Nephron (organoid): ENCODE results near the gene CAPN1.

Source experiments
- H3K27ac Mint-ChIP-seq, 3 experiments: 2 replicates each; pipeline ENCODE4 v1.8.0; 2020; ENCODE audit warnings: mixed read lengths in 3 of 3, mild to moderate bottlenecking in 2 of 3, moderate library complexity in 1 of 3
- H3K27me3 Mint-ChIP-seq: 2 replicates; pipeline ENCODE4 v1.8.0; 2021; ENCODE audit warnings: low read depth, mild to moderate bottlenecking, moderate library complexity, mixed read lengths
- H3K36me3 Mint-ChIP-seq: 2 replicates; pipeline ENCODE4 v1.8.0; 2020; ENCODE audit warnings: low read depth, mixed read lengths
- H3K4me1 Mint-ChIP-seq: 2 replicates; pipeline ENCODE4 v1.8.0; 2020; ENCODE audit warnings: mixed read lengths
- H3K4me3 Mint-ChIP-seq, 3 experiments: 2 replicates each; pipeline ENCODE4 v1.8.0; 2020; ENCODE audit warnings: mild to moderate bottlenecking in 3 of 3, mixed read lengths in 3 of 3, moderate library complexity in 2 of 3
- H3K9me3 Mint-ChIP-seq: 2 replicates; pipeline ENCODE4 v1.8.0; 2020; ENCODE audit warnings: mixed read lengths
- TF ChIP-seq, protein P1 (sequence below), 3 experiments: fragments of 200-600 bp; sonication (generic); IDR thresholded peaks; one replicate each; pipeline ENCODE4 v1.5.0; 2021; ENCODE audit warnings: antibody characterized with exemption in 3 of 3; ENCODE audit not compliant: unreplicated experiment in 3 of 3

Gene CAPN1

DNA sequence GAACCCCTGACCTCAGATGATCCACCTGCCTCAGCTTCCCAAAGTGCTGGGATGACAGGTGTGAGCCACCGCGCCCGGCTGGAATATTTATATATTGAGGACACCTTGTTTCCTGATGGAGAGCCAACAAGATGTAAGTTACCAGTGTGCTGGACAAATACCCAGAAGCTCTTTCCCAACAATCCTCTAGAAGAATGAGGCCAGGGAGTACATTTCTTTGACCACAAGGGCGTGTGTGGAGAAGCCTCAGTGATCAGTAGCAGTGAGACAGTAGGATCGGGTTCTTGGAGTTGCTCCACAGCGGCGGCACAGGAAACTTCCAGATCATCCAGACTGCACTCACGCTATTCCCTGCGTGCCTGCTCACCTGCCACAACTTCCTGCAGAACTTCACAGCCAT lies 69.7 kb downstream of the CAPN1 start:
- H3K4me1 Mint-ChIP-seq = peaks cover 4% of the 10 kb centered on the region
- H3K36me3 Mint-ChIP-seq = no peaks in the 10 kb centered on the region

DNA sequence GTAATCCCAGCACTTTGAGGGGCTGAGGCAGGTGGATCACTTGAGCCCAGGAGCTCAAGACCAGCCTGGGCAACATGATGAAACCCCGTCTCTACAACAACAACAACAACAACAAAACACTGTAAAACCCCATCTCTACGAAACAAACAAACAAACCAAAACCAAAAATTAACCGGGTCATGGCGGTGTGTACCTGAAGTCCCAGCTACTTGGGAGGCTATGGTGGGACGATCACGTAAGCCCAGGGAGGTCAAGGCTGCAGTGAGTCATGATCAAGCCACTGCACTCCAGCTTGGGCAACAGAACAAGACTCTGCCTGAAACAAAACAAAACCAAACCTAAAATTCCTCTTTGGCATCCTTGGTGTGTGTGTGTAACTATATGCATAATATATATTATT lies 73.0 kb downstream of the CAPN1 start:
- H3K27ac Mint-ChIP-seq = no peak overlapping the region
- H3K9me3 Mint-ChIP-seq = no peaks in the 10 kb centered on the region
- no peaks in the 10 kb centered on the region for H3K4me1 Mint-ChIP-seq
- TF ChIP-seq, protein P1, sequence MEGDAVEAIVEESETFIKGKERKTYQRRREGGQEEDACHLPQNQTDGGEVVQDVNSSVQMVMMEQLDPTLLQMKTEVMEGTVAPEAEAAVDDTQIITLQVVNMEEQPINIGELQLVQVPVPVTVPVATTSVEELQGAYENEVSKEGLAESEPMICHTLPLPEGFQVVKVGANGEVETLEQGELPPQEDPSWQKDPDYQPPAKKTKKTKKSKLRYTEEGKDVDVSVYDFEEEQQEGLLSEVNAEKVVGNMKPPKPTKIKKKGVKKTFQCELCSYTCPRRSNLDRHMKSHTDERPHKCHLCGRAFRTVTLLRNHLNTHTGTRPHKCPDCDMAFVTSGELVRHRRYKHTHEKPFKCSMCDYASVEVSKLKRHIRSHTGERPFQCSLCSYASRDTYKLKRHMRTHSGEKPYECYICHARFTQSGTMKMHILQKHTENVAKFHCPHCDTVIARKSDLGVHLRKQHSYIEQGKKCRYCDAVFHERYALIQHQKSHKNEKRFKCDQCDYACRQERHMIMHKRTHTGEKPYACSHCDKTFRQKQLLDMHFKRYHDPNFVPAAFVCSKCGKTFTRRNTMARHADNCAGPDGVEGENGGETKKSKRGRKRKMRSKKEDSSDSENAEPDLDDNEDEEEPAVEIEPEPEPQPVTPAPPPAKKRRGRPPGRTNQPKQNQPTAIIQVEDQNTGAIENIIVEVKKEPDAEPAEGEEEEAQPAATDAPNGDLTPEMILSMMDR (IDR thresholded peaks at IDR 0.05; ENCODE audit: unreplicated experiment in 3 of 3) = no peak
- peaks cover 13% of the 10 kb centered on the region for H3K27me3 Mint-ChIP-seq
- H3K4me3 Mint-ChIP-seq = no peak overlapping the region
- H3K36me3 Mint-ChIP-seq = no peaks in the 10 kb centered on the region

More for the DNA sequence above, 69.7 kb downstream of the CAPN1 start:
- TF ChIP-seq, protein P1 (IDR thresholded peaks at IDR 0.05; ENCODE audit: unreplicated experiment in 3 of 3) = no peak
- no peak overlapping the region for H3K27ac Mint-ChIP-seq
- H3K4me3 Mint-ChIP-seq = no peak overlapping the region
- H3K9me3 Mint-ChIP-seq = no peaks in the 10 kb centered on the region
- H3K27me3 Mint-ChIP-seq = peaks cover 16% of the 10 kb centered on the region

DNA sequence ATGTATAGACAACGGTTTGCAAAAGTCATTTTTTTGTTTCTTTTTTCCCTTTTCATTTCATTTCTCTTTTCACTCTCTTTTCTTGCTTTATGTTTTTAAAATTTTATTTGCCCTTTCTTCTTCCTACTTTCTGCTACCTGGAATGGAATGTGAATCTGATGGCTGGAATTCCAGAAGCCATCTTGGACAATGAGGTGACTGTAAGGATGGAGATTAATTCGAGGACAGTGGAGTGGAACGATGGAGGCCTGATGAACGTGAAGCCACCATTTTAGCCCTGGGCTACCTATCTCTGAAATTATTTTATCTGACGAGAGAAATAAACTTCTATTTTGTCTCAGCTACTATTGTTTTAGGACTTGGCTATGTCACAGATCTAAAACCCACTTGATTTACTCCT lies 77.3 kb downstream of the CAPN1 start:
- TF ChIP-seq, protein P1 (IDR thresholded peaks at IDR 0.05; ENCODE audit: unreplicated experiment in 3 of 3) = no peak
- Mint-ChIP-seq H3K36me3 (no peaks in the 10 kb centered on the region), H3K27ac (no peak overlapping the region), H3K9me3 (no peaks in the 10 kb centered on the region), H3K4me3 (peak overlapping the region in 2 of 3 experiments; percentile 27 to 51), H3K4me1 (peaks cover 18% of the 10 kb centered on the region), H3K27me3 (peaks cover 5% of the 10 kb centered on the region)

DNA sequence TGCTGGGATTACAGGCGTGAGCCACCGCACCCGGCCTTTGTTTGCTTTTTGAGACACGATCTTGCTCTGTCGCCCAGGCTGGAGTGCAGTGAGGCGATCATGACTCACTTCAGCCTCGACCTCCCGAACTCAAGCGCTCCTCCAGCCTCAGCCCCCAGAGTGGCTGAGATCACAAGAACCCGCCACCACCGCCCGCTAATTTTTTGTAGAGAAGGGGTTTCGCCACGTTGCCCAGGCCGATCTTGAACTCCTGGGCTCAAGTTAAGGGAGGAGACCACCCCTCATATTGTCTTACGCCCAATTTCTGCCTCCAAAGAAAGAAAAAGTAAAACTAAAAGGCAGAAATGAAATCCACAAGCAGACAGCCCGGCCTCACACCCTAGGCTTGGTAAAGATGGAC lies 78.6 kb downstream of the CAPN1 start:
- peaks cover 4% of the 10 kb centered on the region for H3K27me3 Mint-ChIP-seq
- H3K4me1 Mint-ChIP-seq = peaks cover 24% of the 10 kb centered on the region
- H3K36me3 Mint-ChIP-seq = peaks cover 8% of the 10 kb centered on the region

DNA sequence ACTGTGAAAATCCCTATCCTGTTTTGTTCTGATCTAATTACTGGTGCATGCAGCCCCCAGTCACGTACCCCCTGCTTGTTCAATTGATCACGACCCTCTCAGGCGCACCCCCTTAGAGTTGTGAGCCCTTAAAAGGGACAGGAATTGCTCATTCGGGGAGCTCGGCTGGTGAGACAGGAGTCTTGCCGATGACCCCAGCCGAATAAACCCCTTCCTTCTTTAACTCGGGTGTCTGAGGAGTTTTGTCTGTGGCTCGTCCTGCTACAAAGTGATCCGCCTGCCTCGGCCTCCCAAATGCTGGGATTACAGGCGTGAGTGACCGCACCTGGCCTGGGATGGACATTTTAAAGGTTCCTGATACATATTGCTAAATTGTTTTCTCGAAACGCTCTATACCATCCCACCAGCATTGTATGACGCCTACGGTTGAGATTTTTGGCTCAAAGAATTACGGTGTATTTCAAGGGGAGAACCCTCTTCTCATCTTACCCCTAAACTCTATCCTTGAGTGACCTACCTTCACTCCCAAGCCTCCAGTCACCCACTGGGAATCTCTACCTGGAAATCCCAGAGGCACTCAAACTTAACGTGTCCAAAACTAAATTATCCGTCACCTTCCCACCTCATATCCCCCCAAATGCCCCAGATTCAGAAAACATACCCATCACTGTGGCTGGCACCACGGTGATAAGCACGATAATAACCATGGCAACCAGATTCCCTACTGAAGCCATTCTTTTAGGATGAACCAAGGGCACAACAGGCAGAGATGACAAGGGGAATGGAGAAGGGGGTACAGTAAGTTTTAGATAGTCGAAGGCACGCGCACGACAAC lies 79.2 kb downstream of the CAPN1 start:
- Mint-ChIP-seq H3K36me3 (peaks cover 8% of the 10 kb centered on the region), H3K9me3 (no peaks in the 10 kb centered on the region), H3K27me3 (peaks cover 4% of the 10 kb centered on the region), H3K27ac (peak overlapping the region; percentile 63 to 89 (median 84)), H3K4me1 (peaks cover 24% of the 10 kb centered on the region), H3K4me3 (peak overlapping the region; percentile 84 to 89 (median 89))
- TF ChIP-seq, protein P1 (IDR thresholded peaks at IDR 0.05; ENCODE audit: unreplicated experiment in 3 of 3) = no peak

More for the DNA sequence above, 78.6 kb downstream of the CAPN1 start:
- no peaks in the 10 kb centered on the region for H3K9me3 Mint-ChIP-seq
- peak overlapping the region; percentile 84 to 89 (median 89) for H3K4me3 Mint-ChIP-seq
- TF ChIP-seq, protein P1 (IDR thresholded peaks at IDR 0.05; ENCODE audit: unreplicated experiment in 3 of 3) = no peak
- H3K27ac Mint-ChIP-seq = no peak overlapping the region
